ENCODE data around the gene ICOS.
"Not testable (repeated sequence)": the region's sequence is repeated elsewhere in the genome, so short reads cannot be mapped to it uniquely, and the experiment has no call there.

DNA sequence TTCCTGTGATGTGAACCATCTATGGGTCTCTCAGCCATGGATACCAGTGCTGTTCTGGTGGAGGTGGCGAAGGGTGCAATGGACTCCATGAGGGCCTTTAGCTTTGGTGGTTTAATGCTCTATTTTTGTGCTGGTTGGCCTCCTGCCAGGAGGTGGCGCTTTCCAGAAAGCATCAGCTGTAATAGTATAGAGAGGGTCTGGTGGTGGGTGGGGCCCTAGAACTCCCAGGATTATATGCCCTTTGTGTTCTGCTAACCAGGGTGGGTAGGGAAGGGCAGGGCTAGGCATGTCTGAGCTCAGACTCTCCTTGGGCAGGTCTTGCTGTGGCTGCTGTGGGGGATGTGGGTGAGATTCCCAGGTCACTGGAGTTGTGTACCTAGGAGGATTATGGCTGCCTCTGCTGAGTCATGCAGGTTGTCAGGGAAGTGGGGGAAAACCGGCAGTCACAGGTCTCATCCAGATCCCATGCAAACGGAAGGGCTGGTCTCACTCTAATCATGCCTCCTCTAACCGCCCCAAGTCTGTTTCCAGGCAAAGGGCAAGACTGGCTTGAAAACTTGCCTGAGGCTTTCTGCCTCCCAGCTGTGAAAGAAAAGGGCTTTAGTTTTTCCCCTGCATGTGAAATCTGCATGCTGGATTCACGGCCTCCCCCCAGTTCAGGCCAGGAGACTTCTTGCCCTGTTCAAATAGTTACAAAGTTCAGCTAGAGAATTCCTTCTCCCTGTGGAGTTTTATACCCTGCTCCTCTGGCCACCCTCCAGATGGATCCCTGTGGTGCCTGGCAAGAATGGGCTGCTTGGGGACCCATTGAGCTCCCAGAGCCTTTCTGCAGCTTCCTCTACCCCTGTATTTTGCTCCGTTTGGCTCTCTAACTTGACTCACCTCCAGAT lies 7.2 kb downstream of the ICOS start:
- not testable (repeated sequence) for TF ChIP-seq CTCF (conservative IDR thresholded peaks at IDR 0.05); EZH2 (IDR thresholded peaks at IDR 0.05; ENCODE audit: low read depth)

Data from PC-9 (cell line).